Measurements from ENCODE around the gene SLC6A12.

Gene SLC6A12

DNA sequence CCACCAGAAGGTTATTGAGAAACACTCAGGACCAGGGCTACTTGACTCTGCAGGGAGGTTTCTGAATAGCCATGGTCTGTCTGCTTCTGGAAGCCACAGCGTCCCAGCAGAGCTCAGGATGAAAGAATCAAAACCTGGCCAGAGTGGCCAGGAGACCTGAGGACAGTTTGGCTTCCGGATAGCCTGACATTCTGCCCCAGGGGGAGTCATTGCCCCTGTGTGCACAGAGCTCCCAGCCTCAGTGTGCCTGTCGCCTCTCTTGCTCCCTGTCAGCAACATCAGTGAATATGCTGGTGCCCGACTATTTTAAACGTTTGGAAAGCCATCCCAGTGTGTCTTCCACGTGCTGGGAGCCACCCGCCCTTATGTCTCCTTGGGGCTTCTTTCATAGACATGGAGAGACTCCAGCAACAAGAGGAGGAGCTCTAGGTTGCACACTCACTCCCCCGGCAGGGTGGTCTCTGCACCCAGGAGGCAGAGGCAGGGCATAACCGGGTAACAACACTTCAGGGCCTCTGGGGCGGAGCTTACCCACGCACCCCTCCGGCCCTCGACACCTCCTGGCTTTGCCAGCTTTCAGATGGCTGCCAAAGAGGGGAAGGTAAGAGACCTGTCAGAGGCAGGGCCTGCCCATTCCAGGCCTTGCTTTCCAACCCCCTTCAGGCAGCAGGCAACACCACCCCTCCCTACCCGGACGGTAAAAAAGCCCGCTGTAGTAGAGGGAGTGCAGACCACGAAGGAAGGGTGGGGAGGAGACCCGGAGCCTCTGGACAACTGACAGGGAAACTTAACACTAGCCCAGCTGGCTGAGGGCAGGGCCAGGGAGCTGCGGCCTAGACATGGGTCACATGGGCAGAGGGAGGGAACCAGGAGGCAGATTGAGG lies 19.0 kb upstream of the SLC6A12 start:
- Histone ChIP-seq H3K4me3 (ENCODE audit: severe bottlenecking) (no peak overlapping the region), H3K27me3 (ENCODE audit: insufficient read depth, poor library complexity, severe bottlenecking) (peaks cover 43% of the 10 kb centered on the region), H3K36me3 (ENCODE audit: low read depth) (no peaks in the 10 kb centered on the region), H3K4me1 (ENCODE audit: insufficient read depth, poor library complexity, severe bottlenecking) (no peaks in the 10 kb centered on the region), H3K9me3 (ENCODE audit: severe bottlenecking) (peaks cover 3% of the 10 kb centered on the region), H3K27ac (ENCODE audit: poor library complexity, severe bottlenecking) (no peak overlapping the region)
- TF ChIP-seq, protein P1, sequence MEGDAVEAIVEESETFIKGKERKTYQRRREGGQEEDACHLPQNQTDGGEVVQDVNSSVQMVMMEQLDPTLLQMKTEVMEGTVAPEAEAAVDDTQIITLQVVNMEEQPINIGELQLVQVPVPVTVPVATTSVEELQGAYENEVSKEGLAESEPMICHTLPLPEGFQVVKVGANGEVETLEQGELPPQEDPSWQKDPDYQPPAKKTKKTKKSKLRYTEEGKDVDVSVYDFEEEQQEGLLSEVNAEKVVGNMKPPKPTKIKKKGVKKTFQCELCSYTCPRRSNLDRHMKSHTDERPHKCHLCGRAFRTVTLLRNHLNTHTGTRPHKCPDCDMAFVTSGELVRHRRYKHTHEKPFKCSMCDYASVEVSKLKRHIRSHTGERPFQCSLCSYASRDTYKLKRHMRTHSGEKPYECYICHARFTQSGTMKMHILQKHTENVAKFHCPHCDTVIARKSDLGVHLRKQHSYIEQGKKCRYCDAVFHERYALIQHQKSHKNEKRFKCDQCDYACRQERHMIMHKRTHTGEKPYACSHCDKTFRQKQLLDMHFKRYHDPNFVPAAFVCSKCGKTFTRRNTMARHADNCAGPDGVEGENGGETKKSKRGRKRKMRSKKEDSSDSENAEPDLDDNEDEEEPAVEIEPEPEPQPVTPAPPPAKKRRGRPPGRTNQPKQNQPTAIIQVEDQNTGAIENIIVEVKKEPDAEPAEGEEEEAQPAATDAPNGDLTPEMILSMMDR (IDR thresholded peaks at IDR 0.05; ENCODE audit: poor library complexity, severe bottlenecking), result no peak
- ATAC-seq (ENCODE audit: low read depth) (no peak), DNase-seq (ENCODE audit: low spot score) (no peak)

DNA sequence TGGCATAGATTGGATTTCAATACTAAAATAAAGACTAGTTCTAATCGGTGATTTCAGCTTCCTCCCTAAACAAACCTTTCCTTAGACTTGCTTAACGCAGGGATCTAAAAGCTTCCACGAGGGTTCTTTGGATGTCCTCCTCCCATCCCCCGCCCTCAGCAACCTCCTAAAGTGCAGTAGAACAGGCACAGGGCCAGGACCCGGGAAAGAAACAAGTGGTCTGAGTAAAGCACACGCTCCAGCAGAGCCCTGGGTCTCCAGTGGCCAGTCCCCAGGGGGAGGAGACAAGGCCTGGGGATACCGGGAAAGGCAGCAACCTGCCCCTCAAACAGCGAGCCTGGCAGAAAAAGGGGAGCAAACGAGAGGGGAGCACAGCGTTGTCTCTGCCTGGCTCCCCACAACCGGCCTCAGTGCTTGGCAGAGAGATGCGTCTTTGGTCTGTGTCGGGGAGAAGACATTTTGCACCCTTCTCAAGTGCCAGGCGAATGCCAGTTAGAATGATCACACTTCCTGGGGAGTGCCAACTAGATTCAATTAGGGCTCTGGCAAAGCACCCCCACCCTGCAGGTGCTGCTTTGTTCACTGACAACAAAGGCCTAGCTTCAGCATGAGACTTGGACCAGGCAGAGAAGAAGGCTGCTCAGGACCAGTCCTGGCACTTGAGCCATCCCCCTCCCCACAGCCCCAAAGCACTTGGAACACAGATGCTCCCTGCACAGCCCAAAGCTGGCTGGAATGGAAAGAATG lies 17.1 kb upstream of the SLC6A12 start:
- TF ChIP-seq, protein P1 (IDR thresholded peaks at IDR 0.05; ENCODE audit: poor library complexity, severe bottlenecking), result no peak
- no peaks in the 10 kb centered on the region for H3K36me3 ChIP-seq (ENCODE audit: low read depth)
- H3K9me3 ChIP-seq (ENCODE audit: severe bottlenecking), result peaks cover 3% of the 10 kb centered on the region
- no peak overlapping the region for H3K4me3 ChIP-seq (ENCODE audit: severe bottlenecking)
- ATAC-seq (ENCODE audit: low read depth) (no peak), DNase-seq (ENCODE audit: low spot score) (no peak)
- H3K27me3 ChIP-seq (ENCODE audit: insufficient read depth, poor library complexity, severe bottlenecking), result peaks cover 49% of the 10 kb centered on the region
- no peak overlapping the region for H3K27ac ChIP-seq (ENCODE audit: poor library complexity, severe bottlenecking)
- H3K4me1 ChIP-seq (ENCODE audit: insufficient read depth, poor library complexity, severe bottlenecking), result no peaks in the 10 kb centered on the region

DNA sequence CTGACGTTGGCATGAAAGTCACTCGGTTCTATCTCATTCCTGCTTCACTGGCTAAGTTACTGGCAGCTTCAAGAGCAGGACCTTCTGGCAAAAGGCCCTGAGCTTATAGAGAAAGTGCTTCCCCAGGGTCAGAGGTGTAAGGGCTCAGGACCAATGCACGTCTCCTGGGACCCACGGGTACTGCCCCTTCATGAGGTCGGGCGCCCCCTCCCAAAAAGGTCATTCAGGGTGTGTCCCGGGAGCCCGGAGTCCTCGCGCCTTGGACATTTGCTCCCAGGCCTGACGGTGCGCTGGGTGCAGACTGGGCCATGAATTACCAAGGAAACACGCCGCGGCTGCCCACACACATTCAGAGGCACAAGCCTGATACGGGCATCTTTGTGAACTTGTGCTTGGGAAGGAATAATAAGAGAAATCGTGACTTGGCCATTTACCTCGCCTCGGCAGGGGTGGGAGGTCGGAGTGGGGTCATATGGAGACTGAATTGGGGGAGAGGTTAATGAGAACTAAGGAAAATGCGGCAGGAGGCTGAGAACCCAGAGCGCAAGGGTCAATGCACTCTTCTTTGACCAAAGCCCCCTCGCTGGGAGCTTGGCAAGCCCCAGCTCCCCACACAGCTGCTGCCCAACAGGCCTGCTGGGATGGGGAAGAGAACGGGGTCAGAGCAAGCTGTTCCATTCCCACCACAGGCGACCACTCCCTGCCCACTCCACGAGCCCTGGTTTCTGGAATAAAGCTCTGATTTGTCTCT lies 15.7 kb upstream of the SLC6A12 start:
- Histone ChIP-seq H3K4me3 (ENCODE audit: severe bottlenecking) (no peak overlapping the region), H3K9me3 (ENCODE audit: severe bottlenecking) (peaks cover under 1% of the 10 kb centered on the region), H3K27me3 (ENCODE audit: insufficient read depth, poor library complexity, severe bottlenecking) (peaks cover 49% of the 10 kb centered on the region), H3K36me3 (ENCODE audit: low read depth) (no peaks in the 10 kb centered on the region), H3K4me1 (ENCODE audit: insufficient read depth, poor library complexity, severe bottlenecking) (no peaks in the 10 kb centered on the region), H3K27ac (ENCODE audit: poor library complexity, severe bottlenecking) (no peak overlapping the region)
- DNase-seq (ENCODE audit: low spot score) (no peak), ATAC-seq (ENCODE audit: low read depth) (no peak)
- TF ChIP-seq, protein P1 (IDR thresholded peaks at IDR 0.05; ENCODE audit: poor library complexity, severe bottlenecking), result no peak

DNA sequence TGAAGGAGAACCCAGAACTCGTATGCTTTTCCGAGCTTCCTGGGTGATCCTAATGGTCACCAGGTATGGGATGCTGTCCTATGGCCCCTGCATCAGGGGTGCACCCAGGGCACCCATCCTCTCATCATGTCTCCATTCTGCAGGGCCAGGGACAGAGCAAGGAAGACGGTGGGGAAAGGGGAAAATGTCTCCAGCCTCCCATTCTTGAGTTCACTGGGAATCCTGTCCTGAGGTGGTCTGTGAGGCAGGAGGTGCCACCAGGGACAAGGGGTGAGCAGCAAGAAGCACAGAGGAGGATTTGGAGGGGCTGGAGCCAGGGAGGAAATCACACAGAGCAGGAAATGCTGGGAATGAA lies 14.9 kb upstream of the SLC6A12 start:
- no peak overlapping the region for H3K4me3 ChIP-seq (ENCODE audit: severe bottlenecking)
- no peaks in the 10 kb centered on the region for H3K9me3 ChIP-seq (ENCODE audit: severe bottlenecking)
- TF ChIP-seq, protein P1 (IDR thresholded peaks at IDR 0.05; ENCODE audit: poor library complexity, severe bottlenecking), result no peak
- ATAC-seq (ENCODE audit: low read depth) (no peak), DNase-seq (ENCODE audit: low spot score) (no peak)
- peaks cover 49% of the 10 kb centered on the region for H3K27me3 ChIP-seq (ENCODE audit: insufficient read depth, poor library complexity, severe bottlenecking)
- H3K36me3 ChIP-seq (ENCODE audit: low read depth), result no peaks in the 10 kb centered on the region
- H3K4me1 ChIP-seq (ENCODE audit: insufficient read depth, poor library complexity, severe bottlenecking), result no peaks in the 10 kb centered on the region
- no peak overlapping the region for H3K27ac ChIP-seq (ENCODE audit: poor library complexity, severe bottlenecking)

Data from RWPE2 (cell line).